LNCAP (cell line): ENCODE measurements around the gene KLHL6.

Source experiments
- TF ChIP-seq, protein P1 (sequence below): fragments of 450-650 bp; IDR thresholded peaks from 2 replicates; pipeline ENCODE4 v1.5.1; 2017; ENCODE audit warnings: mild to moderate bottlenecking

The KLHL6 gene

DNA sequence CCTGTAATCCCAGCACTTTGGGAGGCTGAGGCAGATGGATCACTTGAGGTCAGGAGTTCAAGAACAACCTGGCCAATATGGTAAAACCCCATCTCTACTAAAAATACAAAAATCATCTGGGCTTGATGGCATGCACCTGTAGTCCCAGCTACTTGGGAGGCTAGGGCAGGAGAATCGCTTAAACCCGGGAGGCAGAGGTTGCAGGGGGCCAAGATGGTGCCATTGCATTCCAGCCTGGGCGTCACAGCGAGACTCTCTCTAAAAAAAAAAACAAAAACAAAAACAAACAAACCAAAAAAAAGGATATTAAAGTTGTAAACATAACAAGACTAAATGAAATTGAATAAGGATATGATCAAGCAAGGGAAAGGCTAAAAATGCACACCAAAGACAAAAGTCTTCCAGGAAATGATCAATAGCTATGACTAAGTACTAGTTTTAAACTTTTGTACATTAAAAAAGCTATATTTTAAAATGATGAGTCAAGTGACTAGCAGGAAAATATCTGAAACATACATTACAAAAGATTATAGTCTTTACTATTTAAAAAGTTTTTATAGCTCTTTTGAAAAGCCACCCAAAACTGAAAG, 28.6 kb downstream of the KLHL6 start:
- TF ChIP-seq, protein P1, sequence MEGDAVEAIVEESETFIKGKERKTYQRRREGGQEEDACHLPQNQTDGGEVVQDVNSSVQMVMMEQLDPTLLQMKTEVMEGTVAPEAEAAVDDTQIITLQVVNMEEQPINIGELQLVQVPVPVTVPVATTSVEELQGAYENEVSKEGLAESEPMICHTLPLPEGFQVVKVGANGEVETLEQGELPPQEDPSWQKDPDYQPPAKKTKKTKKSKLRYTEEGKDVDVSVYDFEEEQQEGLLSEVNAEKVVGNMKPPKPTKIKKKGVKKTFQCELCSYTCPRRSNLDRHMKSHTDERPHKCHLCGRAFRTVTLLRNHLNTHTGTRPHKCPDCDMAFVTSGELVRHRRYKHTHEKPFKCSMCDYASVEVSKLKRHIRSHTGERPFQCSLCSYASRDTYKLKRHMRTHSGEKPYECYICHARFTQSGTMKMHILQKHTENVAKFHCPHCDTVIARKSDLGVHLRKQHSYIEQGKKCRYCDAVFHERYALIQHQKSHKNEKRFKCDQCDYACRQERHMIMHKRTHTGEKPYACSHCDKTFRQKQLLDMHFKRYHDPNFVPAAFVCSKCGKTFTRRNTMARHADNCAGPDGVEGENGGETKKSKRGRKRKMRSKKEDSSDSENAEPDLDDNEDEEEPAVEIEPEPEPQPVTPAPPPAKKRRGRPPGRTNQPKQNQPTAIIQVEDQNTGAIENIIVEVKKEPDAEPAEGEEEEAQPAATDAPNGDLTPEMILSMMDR = no peak

DNA sequence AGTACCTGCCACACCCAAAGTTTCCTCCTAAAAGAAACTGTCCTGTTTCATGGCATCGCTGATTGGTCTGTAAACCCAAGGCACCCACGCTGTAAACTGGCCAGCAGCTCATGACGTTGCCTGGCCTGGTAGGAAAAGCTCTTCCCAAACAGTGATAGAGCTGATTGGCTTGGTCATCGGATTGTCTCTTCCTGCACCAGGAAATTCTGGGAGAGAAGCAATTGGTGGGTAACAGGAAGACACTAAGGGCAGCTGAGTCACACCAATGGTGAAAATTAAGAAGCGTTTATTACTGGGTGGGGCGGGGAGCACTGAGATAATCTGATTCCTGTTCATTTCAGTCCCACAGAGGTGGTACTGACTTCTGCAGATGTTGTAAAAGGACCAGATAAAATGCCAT, 31.0 kb downstream of the KLHL6 start:
- TF ChIP-seq, protein P1 = no peak

DNA sequence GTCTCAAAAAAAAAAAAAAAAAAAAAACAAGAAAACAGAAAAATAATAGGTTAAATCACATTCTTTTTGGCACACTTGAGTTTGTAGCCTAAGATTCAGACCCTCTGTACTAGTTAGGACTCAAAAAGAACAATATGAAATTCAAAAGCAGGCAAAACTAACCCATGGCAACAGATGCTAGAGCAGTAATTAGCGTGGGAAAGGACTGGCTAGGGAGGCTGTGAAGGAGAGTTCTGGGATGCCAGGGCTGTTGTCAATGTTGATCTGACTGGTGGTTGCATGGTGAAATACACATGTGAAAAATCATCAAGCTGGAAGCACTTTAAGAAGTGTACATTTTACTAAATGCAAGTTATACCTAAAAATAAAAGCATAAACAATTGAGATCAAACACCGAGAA, 35.6 kb downstream of the KLHL6 start:
- TF ChIP-seq, protein P1 = no peak

DNA sequence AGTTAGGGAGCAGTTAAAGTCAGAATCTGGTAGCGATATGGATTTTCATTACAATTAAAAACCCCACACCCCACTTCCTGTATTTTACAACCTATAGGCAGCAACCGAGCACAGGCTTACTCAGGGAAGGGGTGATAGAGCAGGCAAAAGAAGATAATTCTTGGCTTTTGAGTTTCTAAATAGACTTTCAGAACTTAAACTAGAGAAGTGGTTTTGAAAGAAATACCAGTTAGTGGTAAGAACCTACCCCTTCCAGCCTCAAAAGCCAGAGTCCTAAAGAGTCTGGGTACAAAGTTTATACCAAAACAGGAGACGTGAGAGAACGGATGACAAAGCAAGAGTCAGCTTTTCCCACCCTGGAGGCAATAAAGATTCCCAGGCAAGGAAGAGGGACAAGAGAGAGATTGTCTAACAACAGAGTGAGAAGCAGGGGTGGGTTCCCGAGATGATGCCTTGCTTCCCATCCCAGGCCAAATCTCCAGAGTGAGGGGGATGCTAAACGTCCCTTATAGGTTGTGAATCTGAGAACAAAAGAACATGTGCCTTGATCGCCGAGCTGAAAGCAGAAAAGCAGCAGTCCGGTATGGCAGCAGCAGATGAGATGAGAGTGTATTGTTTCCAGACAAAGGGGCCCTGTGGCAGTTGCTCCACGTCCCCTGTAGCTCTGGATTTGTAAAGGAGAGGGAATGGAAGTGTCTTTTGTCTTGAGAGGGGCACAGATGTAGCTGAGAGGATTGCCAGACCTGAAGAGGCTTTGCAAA, 36.8 kb downstream of the KLHL6 start:
- TF ChIP-seq, protein P1 = no peak

DNA sequence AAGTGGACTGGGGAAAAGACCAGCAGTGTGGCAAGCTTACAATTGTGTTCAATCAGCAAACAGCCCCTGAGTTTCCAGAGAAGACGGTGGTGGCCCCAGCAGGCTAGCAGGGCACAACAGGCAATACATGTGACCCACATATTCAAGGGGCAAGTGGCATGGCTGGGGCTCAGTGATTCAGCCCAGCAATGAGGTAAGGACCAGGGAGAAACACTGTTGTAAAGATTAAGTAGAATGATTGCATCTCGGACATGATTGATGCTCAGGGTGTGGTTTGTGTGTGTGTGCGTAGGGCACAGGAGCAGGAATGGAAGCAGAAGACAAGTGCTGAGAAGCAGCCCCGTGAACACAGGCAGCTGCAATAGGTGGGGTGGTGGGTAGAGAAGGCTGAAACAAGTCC, 37.9 kb downstream of the KLHL6 start:
- TF ChIP-seq, protein P1 = no peak

DNA sequence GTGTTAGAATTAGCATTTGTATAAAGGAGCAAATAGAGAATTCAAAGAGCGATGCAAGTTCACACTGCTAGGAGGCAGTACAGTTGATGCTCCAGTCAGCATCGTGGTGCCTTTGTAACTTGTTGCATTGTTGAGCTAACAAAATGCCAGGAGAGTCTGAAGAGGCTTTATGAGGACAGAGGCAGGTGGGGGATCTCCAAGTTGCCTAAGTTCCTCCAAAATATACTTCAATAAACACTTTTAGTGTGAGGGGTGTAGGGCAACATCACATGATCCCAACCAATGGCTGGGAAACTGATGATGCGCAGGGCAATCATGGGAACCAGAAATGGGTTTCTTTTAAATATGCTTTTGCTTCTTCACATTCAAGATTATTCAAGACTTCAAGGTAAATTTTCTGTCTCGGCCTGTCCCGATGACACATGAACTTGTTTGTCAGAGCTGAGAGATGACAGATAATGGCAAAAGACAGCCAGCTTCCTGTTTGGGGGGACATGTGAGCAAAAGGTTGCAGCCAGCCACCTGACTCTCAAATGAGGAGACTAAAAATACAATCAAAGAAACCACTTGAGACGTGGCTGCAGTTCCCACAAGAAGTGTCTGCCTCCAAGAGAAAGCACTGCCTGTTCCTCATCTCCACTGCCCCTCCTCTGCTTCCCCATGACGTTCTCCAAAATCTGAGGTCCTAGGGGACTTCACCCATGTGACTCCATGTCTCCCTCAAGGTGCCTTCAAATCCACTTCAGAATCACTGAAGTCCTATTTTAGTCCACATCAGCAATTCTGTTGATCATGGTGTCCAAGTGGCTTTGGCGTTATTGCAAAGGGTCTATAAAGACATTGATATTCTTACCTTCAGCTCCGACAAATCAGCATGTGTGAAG, 39.3 kb downstream of the KLHL6 start:
- TF ChIP-seq, protein P1 = no peak

DNA sequence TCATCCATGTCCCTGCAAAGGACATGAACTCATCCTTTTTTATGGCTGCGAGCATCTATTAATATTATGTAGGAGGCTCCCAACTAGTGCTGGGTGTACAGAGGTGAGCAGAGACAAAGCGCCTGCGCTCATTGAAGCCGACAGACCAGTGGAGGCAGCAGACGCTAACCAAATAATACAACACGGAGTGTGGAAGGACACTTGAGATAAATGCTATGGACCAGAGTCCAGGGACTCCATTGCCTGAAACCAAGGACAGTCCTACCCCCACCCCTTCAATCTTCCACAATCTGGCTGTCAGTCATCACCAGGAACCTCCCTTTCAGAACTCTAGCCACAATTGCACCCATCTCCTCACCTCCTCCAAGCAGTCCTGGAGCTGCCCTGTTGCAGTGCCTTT, 41.5 kb downstream of the KLHL6 start:
- TF ChIP-seq, protein P1 = no peak
